HL-60 (cell line): Measurements from ENCODE around the gene DMXL1.

ENCODE experiments used
- GABPA ChIP-seq: IDR thresholded peaks from 2 replicates; pipeline ENCODE4 v1.6.1; 2012; ENCODE audit warnings: low read depth
- POLR2AphosphoS5 ChIP-seq: IDR thresholded peaks from 2 replicates; pipeline ENCODE4 v1.6.1; 2012; ENCODE audit warnings: low read depth
- SPI1 ChIP-seq: IDR thresholded peaks from 2 replicates; pipeline ENCODE4 v1.6.1; 2012; ENCODE audit warnings: low read depth, mild to moderate bottlenecking, borderline replicate concordance
- TF ChIP-seq, protein P1 (sequence below): IDR thresholded peaks from one replicate; pipeline ENCODE4 v1.5.1; 2011; ENCODE audit warnings: low read length, control low read depth, inconsistent platforms; ENCODE audit not compliant: insufficient read depth
- TF ChIP-seq, protein P2 (sequence below): IDR thresholded peaks from 2 replicates; pipeline ENCODE4 v1.6.1; 2012; ENCODE audit warnings: low read depth; ENCODE audit not compliant: insufficient replicate concordance

DNA sequence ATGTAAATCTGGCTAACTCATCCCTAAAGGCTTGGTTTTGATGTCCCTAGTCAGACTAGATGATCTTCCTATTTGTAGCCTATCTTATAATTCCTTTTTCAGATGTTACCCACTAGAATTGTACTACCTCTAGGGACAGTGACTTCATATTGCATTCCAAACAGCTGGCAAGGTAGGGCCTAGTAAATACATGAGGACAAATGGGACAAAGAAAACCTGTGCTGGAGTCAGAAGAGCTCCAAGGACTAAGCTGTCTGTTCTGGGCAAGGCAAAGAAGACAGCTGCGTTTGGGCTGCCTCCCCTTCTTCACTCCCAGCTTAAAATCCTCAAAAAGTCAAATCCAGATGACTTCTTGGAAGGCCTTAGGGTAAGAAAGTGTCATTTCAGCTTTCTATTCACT, 10.0 kb downstream of the DMXL1 start:
- TF ChIP-seq, protein P1, sequence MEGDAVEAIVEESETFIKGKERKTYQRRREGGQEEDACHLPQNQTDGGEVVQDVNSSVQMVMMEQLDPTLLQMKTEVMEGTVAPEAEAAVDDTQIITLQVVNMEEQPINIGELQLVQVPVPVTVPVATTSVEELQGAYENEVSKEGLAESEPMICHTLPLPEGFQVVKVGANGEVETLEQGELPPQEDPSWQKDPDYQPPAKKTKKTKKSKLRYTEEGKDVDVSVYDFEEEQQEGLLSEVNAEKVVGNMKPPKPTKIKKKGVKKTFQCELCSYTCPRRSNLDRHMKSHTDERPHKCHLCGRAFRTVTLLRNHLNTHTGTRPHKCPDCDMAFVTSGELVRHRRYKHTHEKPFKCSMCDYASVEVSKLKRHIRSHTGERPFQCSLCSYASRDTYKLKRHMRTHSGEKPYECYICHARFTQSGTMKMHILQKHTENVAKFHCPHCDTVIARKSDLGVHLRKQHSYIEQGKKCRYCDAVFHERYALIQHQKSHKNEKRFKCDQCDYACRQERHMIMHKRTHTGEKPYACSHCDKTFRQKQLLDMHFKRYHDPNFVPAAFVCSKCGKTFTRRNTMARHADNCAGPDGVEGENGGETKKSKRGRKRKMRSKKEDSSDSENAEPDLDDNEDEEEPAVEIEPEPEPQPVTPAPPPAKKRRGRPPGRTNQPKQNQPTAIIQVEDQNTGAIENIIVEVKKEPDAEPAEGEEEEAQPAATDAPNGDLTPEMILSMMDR: no peak
- no peak for TF ChIP-seq GABPA
- TF ChIP-seq POLR2AphosphoS5: no peak
- TF ChIP-seq, protein P2, sequence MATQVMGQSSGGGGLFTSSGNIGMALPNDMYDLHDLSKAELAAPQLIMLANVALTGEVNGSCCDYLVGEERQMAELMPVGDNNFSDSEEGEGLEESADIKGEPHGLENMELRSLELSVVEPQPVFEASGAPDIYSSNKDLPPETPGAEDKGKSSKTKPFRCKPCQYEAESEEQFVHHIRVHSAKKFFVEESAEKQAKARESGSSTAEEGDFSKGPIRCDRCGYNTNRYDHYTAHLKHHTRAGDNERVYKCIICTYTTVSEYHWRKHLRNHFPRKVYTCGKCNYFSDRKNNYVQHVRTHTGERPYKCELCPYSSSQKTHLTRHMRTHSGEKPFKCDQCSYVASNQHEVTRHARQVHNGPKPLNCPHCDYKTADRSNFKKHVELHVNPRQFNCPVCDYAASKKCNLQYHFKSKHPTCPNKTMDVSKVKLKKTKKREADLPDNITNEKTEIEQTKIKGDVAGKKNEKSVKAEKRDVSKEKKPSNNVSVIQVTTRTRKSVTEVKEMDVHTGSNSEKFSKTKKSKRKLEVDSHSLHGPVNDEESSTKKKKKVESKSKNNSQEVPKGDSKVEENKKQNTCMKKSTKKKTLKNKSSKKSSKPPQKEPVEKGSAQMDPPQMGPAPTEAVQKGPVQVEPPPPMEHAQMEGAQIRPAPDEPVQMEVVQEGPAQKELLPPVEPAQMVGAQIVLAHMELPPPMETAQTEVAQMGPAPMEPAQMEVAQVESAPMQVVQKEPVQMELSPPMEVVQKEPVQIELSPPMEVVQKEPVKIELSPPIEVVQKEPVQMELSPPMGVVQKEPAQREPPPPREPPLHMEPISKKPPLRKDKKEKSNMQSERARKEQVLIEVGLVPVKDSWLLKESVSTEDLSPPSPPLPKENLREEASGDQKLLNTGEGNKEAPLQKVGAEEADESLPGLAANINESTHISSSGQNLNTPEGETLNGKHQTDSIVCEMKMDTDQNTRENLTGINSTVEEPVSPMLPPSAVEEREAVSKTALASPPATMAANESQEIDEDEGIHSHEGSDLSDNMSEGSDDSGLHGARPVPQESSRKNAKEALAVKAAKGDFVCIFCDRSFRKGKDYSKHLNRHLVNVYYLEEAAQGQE: no peak
- no peak for TF ChIP-seq SPI1
